Measurements from ENCODE around the gene ASTL.

The ASTL gene

DNA sequence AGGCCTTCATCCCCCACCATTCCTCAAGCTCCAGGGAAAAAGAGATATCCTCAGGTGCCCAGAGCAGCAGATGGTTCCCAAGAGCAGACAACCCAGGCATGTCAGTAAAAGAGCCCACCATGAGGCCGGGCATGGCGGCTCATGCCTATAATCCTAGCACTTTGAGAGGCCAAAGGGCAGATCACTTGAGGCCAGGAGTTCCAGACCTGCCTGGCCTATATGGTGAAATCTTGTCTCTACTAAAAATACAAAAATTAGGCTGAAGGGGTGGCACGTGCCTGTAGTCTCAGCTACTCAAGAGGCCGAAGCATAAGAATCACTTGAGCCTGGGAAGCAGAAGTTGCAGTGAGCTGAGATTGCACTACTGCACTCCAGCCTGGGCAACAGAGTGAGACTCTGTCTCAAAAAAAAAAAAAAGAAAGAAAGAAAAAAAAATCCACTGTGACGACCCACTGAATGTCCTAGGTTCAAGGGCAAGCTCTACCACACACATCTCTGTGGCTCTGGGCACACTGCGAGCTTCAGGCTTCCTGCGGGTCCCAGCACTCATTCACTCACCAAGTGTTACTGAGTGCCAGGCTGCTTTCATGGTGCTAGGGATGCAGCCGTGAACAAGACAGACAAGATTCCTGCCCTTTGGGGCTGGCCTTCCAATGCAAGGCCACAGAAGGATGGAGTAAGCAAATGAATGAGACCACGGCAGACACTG is 13.4 kb upstream of the ASTL start:
- H3K27ac ChIP-seq = no peak overlapping the region
- ChIA-PET POLR2A (ENCODE audit: low non-redundant PET) (no interaction called here), CTCF (interaction anchor here (2.2 kb wide), 1 partner anchor 129 kb away, joined by 7 read pairs; no protein-coding TSS in a partner anchor)
- DNase-seq (ENCODE audit: low spot score) = no peak
- TF ChIP-seq, protein P1, sequence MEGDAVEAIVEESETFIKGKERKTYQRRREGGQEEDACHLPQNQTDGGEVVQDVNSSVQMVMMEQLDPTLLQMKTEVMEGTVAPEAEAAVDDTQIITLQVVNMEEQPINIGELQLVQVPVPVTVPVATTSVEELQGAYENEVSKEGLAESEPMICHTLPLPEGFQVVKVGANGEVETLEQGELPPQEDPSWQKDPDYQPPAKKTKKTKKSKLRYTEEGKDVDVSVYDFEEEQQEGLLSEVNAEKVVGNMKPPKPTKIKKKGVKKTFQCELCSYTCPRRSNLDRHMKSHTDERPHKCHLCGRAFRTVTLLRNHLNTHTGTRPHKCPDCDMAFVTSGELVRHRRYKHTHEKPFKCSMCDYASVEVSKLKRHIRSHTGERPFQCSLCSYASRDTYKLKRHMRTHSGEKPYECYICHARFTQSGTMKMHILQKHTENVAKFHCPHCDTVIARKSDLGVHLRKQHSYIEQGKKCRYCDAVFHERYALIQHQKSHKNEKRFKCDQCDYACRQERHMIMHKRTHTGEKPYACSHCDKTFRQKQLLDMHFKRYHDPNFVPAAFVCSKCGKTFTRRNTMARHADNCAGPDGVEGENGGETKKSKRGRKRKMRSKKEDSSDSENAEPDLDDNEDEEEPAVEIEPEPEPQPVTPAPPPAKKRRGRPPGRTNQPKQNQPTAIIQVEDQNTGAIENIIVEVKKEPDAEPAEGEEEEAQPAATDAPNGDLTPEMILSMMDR (conservative IDR thresholded peaks at IDR 0.05; ENCODE audit: low read depth) = no peak

DNA sequence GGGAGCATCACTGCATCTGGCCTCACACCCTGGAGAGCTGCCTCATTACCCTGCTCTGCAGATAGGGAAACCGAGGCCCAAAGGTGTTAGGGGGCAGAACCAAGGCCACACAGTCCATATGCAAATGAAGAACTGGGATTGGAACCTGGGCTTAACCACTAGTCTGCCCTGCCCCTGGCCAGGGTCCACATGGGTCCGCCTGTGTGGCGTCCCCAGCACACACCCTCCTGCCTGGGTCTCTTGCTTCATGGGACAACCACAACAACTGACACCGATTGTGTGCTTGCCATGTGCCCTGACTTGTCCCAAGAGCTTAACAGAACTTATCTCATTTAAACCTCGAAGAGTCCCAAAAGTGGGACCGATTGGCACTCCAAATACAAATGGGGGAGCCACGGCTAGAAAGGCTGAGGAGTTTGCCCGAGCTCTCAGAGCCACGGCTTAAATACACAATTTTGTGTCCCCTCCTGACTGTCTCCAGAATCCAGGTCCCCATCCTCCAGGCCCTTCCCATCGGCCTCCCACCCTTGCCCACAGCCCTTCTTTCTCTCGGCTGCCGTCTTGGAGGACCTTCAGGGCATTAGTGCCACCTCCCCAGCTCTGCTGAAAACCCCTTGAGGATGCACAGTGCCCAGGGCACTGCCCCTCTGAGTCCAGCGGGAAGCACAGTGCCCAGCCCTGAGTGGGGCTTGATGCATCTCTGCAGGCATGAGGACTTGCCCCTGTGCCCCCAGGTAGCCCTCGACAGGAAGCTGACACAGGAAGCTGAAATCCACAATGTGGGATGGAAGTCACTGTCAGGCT is 12.7 kb upstream of the ASTL start:
- TF ChIP-seq, protein P1 (conservative IDR thresholded peaks at IDR 0.05; ENCODE audit: low read depth) = no peak
- POLR2A ChIA-PET (ENCODE audit: low non-redundant PET) = no interaction called here

DNA sequence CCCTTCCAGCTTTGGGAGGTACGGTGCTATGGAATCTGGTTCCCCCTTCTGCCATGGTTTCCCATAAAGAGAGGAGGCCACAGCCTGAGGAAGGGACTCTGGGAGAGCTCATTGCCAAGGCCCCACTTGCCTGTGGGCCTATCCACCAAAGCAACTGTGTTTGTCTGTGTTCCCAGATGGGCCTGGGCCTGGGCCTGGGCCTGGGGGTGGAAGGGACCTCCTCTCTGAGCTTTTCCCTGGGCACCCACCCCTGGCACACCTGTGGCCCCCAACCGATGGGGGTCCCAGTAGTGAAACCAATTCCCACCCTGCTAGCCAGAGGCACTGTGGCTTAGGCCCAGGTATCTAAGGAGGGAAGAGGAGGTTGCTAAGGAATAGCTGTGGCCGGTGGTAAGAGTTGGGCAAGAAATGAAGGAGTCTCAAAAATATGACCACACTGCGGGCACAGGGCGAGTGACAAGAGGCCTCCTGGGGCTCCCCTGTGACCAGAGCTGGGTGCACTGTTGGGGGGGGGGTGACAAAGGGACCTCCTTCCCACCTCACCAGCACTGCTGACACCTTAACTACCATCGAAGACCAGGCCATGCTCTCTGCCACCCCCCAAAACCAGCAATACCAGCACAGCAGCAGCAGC is 11.8 kb upstream of the ASTL start:
- ChIA-PET CTCF (interaction anchor here (0.7 to 2.2 kb wide), 5 partner anchors 11 to 128 kb away, joined by 3 to 7 read pairs (median 4); no protein-coding TSS in a partner anchor), POLR2A (ENCODE audit: low non-redundant PET) (no interaction called here)
- no peak for DNase-seq (ENCODE audit: low spot score)
- no peak overlapping the region for H3K27ac ChIP-seq
- TF ChIP-seq, protein P1 (conservative IDR thresholded peaks at IDR 0.05; ENCODE audit: low read depth) = no peak

More for the DNA sequence above, 12.7 kb upstream of the ASTL start:
- CTCF ChIA-PET = interaction anchor here (0.7 to 2.2 kb wide), 3 partner anchors 14 to 129 kb away, joined by 3 to 7 read pairs (median 4); no protein-coding TSS in a partner anchor
- no peak for DNase-seq (ENCODE audit: low spot score)
- H3K27ac ChIP-seq = no peak overlapping the region

DNA sequence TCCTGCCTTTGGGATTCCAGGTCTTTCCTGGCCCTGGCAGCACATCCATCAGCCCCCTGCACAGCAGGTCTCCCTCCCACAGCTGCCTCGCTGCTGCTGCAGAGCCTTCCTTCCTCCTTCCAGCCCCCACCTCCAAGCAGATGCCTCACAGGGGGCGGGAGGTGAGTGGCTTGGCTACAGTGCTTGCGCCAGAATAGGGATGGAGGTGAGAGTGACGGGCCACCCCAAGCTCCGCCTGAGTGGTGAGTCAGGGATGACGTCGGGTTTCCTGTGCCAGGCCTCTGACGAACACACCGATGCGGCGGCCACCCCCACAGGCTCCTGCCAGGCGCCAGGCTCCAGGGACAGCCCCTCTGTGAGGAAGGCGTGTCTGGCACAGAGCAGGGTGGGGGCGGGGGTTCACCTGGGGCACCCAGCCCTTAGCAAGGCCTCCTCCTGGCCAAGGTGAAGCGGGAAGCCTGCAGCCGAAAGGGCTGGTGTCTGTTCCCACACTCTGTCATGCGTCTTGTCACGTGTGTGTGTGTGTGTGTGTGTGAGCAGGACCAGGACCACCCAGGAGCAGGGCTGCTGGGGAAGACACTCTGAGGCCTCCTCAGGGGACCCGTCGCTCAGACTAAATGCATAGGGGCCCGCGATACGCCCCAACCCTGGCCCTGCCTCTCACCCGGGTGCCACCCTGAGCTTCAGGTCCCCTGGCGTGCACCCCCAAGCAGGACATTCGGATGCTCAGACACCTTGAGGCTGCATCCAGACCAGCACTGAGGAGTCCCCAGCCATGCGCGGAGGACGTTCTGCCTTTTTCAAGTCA is 10.3 kb upstream of the ASTL start:
- TF ChIP-seq, protein P1 (conservative IDR thresholded peaks at IDR 0.05; ENCODE audit: low read depth) = no peak
- H3K27ac ChIP-seq = peak overlapping the region; percentile 49
- CTCF ChIA-PET = interaction anchor here (0.6 to 1.0 kb wide), 2 partner anchors 26 to 48 kb away, joined by 3 to 5 read pairs; no protein-coding TSS in a partner anchor
- POLR2A ChIA-PET (ENCODE audit: low non-redundant PET) = interaction anchor here (0.6 kb wide), 1 partner anchor 10 kb away, joined by 3 read pairs; the partner anchor contains the start of gene ASTL
- peak; percentile 83 for DNase-seq (ENCODE audit: low spot score)

DNA sequence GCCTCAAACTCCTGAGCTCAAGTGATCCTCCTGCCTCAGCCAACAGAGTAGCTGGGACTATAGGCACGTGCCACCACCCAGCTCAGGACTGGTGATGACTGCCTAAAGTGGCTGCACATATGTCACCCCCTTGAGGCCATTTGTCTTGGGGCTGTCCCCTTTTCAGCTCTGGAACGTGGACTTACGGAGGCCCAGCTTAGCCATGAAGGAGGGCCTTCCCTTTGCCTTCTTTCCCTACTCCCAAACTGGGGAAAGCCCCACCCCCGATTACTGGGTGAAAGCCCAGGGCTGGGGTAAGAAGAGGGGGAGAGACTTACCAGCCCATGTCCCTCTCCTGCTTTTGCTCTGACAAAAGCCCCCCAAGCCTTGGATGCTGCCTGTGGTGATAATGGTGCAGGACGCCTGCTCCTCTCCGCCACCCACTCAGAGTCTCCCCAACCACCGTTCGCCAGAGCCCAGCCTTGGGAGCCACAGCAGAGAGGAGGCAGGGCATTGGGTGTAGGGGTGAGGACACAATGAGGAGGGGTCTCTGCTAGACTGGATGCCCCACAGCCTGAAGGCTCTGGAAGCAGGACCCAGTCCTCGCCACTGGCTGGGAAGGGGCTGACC is 9.4 kb upstream of the ASTL start:
- TF ChIP-seq, protein P1 (conservative IDR thresholded peaks at IDR 0.05; ENCODE audit: low read depth) = no peak
- POLR2A ChIA-PET (ENCODE audit: low non-redundant PET) = no interaction called here
- no peak for DNase-seq (ENCODE audit: low spot score)
- H3K27ac ChIP-seq = peak overlapping the region; percentile 49
- CTCF ChIA-PET = interaction anchor here (0.5 to 1.0 kb wide), 4 partner anchors 27 to 139 kb away, joined by 3 to 5 read pairs (median 3); no protein-coding TSS in a partner anchor
